Osteocyte (in vitro differentiated cells): ENCODE measurements around the gene RYR3. TPM values are rescaled to one million over a fixed set of nuclear protein-coding genes. Genes with fewer than 3 reads are reported as not detected.

Experiments
- DNase-seq: peaks from one replicate; pipeline ENCODE4 v3.0.0; 2021; ENCODE audit warnings: mixed read lengths; ENCODE audit not compliant: unreplicated experiment; ENCODE audit errors: extremely low spot score
- H3K27ac Mint-ChIP-seq: one replicate; pipeline ENCODE4 v1.8.0; 2021; ENCODE audit warnings: mild to moderate bottlenecking, mixed read lengths; ENCODE audit not compliant: unreplicated experiment
- H3K27me3 Mint-ChIP-seq: one replicate; pipeline ENCODE4 v1.8.0; 2021; ENCODE audit warnings: mixed read lengths; ENCODE audit not compliant: unreplicated experiment
- H3K36me3 Mint-ChIP-seq: one replicate; pipeline ENCODE4 v1.8.0; 2021; ENCODE audit warnings: mixed read lengths; ENCODE audit not compliant: unreplicated experiment
- H3K4me1 Mint-ChIP-seq: one replicate; pipeline ENCODE4 v1.8.0; 2021; ENCODE audit warnings: mixed read lengths; ENCODE audit not compliant: unreplicated experiment
- H3K4me3 Mint-ChIP-seq: one replicate; pipeline ENCODE4 v1.8.0; 2021; ENCODE audit warnings: mild to moderate bottlenecking, moderate library complexity, mixed read lengths; ENCODE audit not compliant: unreplicated experiment
- H3K9me3 Mint-ChIP-seq: one replicate; pipeline ENCODE4 v1.8.0; 2021; ENCODE audit warnings: mixed read lengths; ENCODE audit not compliant: unreplicated experiment
- CTCF ChIP-seq: fragments of 200-600 bp; sonication (generic); IDR thresholded peaks from 2 replicates; pipeline ENCODE4 v1.5.0; 2021; ENCODE audit warnings: antibody characterized with exemption, mild to moderate bottlenecking, moderate library complexity
- total RNA-seq: library from RNA; stranded (reverse); gene quantifications from 2 replicates; pipeline ENCODE4 v1.2.1, GENCODE V29; 2021

RYR3 gene
- total RNA-seq, 1 donor from 2014 or later: not detected

- Mint-ChIP-seq H3K9me3 (no peaks in the 10 kb centered on the region), H3K36me3 (no peaks in the 10 kb centered on the region), H3K27ac (no peak overlapping the region), H3K27me3 (peaks cover 10% of the 10 kb centered on the region), H3K4me1 (no peaks in the 10 kb centered on the region), H3K4me3 (no peak overlapping the region)
- DNase-seq: no peak
- TF ChIP-seq CTCF: no peak
These were observed 224.4 kb downstream of the RYR3 start for GRCh38 chr15:33535135-33535534.

- no peaks in the 10 kb centered on the region for H3K4me1 Mint-ChIP-seq
- H3K9me3 Mint-ChIP-seq: no peaks in the 10 kb centered on the region
- DNase-seq: no peak
- no peaks in the 10 kb centered on the region for H3K36me3 Mint-ChIP-seq
- no peak overlapping the region for H3K27ac Mint-ChIP-seq
- TF ChIP-seq CTCF: no peak
- H3K27me3 Mint-ChIP-seq: peaks cover 13% of the 10 kb centered on the region
- H3K4me3 Mint-ChIP-seq: no peak overlapping the region
These were observed 229.2 kb downstream of the RYR3 start for GRCh38 chr15:33539825-33540573.

GRCh38 chr15:33543957-33544356 is 233.2 kb downstream of the RYR3 start:
- Mint-ChIP-seq H3K27ac (no peak overlapping the region), H3K27me3 (peaks cover 2% of the 10 kb centered on the region), H3K36me3 (no peaks in the 10 kb centered on the region), H3K4me1 (no peaks in the 10 kb centered on the region), H3K9me3 (peaks cover 3% of the 10 kb centered on the region), H3K4me3 (no peak overlapping the region)
- no peak for DNase-seq
- TF ChIP-seq CTCF: no peak

GRCh38 chr15:33545866-33546265 is 235.1 kb downstream of the RYR3 start:
- Mint-ChIP-seq H3K4me1 (no peaks in the 10 kb centered on the region), H3K4me3 (no peak overlapping the region), H3K27ac (no peak overlapping the region), H3K27me3 (peaks cover 2% of the 10 kb centered on the region), H3K36me3 (no peaks in the 10 kb centered on the region), H3K9me3 (peaks cover 5% of the 10 kb centered on the region)
- DNase-seq: no peak
- TF ChIP-seq CTCF: no peak

GRCh38 chr15:33547876-33548275 is 237.1 kb downstream of the RYR3 start:
- Mint-ChIP-seq H3K9me3 (peaks cover 5% of the 10 kb centered on the region), H3K27me3 (no peaks in the 10 kb centered on the region), H3K27ac (no peak overlapping the region), H3K36me3 (no peaks in the 10 kb centered on the region), H3K4me3 (no peak overlapping the region), H3K4me1 (no peaks in the 10 kb centered on the region)
- no peak for TF ChIP-seq CTCF
- DNase-seq: no peak
